Epithelial cell of proximal tubule (primary cell): ENCODE results near the gene SERPINB12. TPM values are rescaled to one million over a fixed set of nuclear protein-coding genes. Genes with fewer than 3 reads are reported as not detected.
A peak's percentile ranks its signal among the peaks of the same experiment; 100 is the strongest.

ENCODE experiments used
- DNase-seq: peaks from one replicate; pipeline ENCODE4 v3.0.0-alpha.2; 2011; ENCODE audit warnings: low read depth
- H3K4me3 ChIP-seq: 2 replicates; pipeline ENCODE4 v1.5.1; 2011; ENCODE audit warnings: low read depth, mild to moderate bottlenecking, low read length
- CTCF ChIP-seq: conservative IDR thresholded peaks from 2 replicates; pipeline ENCODE4 v1.5.1; 2012; ENCODE audit warnings: low read depth, mild to moderate bottlenecking, low read length
- total RNA-seq: library from RNA; depleted of rRNA; stranded (reverse); fragments of >200 nt; gene quantifications from 2 replicates; pipeline ENCODE4 v1.2.3, GENCODE V29; 2015

Gene SERPINB12
- not detected in 2 replicates for total RNA-seq

DNA sequence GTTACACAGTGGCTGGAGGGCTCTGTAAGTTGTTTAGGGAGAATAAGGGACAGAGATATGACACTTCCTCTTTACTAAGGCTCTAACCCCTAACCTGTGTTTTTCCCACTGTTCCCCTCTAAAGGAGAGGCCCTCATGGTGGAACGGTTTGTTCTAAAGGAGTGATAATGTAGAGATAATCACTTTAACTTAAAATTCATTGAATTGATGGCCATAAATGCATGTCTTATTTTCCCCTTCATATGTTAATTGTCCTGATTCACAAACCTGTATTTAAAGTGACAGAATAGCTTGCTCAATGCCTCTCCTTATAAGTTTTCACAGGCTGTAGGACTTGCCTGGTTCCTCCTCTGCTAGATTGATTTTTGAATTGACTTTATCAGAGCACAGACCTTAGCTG lies at the start of gene SERPINB12:
TSS of gene SERPINB12 (plus strand) at position 301 of the 400 bp plus-strand sequence. CDS start 13,791 bp downstream, outside the sequence.
- no peak within 1 kb of the TSS for H3K4me3 ChIP-seq
- no peak for DNase-seq
- TF ChIP-seq CTCF: no peak

- TF ChIP-seq CTCF: no peak
- no peak for DNase-seq
- no peak overlapping the region for H3K4me3 ChIP-seq
Measured at GRCh38 chr18:63492851-63493250, 49.3 kb upstream of the SERPINB12 start.

- no peak overlapping the region for H3K4me3 ChIP-seq
- TF ChIP-seq CTCF: no peak
- no peak for DNase-seq
Measured at GRCh38 chr18:63495675-63496074, 46.5 kb upstream of the SERPINB12 start.

DNA sequence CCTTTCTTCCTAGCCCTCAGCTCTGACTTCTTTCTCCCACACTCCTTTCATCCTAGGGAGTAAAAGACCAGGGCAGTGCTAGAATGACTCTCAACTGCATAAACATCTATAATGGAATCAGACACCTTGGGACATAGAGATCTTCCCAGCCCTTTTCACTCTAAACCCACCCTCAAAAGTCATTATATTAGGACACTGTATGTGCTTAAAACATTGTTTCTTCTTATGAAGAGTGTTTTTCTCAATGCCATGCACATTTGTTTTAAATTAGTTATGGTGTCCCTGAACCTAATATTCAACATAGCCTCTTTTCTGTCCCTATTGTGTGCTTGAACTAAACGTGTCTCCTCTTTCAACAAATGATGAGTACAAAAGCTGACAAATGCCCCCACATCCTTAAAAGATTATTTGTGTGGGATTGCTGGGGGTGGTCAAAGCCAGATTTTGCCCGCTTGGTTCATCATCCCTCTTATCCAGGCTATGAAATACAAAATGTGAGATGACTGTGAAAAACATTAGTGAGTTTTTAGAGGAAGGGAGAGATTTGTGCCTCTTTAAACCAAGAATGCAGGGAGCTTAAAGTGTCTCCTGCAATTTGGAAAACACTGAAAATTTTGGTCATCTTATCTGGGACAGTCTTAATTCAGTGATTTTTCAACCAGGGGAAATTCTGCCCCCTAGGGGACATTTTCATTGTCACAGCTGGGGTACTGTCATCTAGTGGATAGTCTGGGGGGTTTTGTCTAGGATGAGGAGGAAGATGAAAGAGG lies 36.4 kb upstream of the SERPINB12 start:
- no peak overlapping the region for H3K4me3 ChIP-seq
- DNase-seq: no peak
- TF ChIP-seq CTCF: peak; percentile 77

GRCh38 chr18:63506336-63506646 lies 35.9 kb upstream of the SERPINB12 start:
- no peak overlapping the region for H3K4me3 ChIP-seq
- no peak for DNase-seq
- no peak for TF ChIP-seq CTCF

- no peak for TF ChIP-seq CTCF
Measured at GRCh38 chr18:63508596-63508995, 33.6 kb upstream of the SERPINB12 start.

GRCh38 chr18:63511285-63511684 lies 30.9 kb upstream of the SERPINB12 start:
- no peak overlapping the region for H3K4me3 ChIP-seq
- no peak for DNase-seq
- TF ChIP-seq CTCF: peak; percentile 77

More at GRCh38 chr18:63508596-63508995, 33.6 kb upstream of the SERPINB12 start:
- H3K4me3 ChIP-seq: no peak overlapping the region
- DNase-seq: no peak
